Inferior parietal cortex (tissue), 1 donor: ENCODE results near the gene ARRDC4.

Experiments
- DNase-seq: peaks from one replicate; pipeline ENCODE4 v3.0.0-alpha.2; 2016; ENCODE audit errors: extremely low spot score

ARRDC4 gene

GRCh38 chr15:97998307-97999071 lies 38.0 kb downstream of the ARRDC4 start:
- DNase-seq = no peak

- no peak for DNase-seq
These were observed 40.0 kb downstream of the ARRDC4 start for GRCh38 chr15:98000249-98001203.

DNA sequence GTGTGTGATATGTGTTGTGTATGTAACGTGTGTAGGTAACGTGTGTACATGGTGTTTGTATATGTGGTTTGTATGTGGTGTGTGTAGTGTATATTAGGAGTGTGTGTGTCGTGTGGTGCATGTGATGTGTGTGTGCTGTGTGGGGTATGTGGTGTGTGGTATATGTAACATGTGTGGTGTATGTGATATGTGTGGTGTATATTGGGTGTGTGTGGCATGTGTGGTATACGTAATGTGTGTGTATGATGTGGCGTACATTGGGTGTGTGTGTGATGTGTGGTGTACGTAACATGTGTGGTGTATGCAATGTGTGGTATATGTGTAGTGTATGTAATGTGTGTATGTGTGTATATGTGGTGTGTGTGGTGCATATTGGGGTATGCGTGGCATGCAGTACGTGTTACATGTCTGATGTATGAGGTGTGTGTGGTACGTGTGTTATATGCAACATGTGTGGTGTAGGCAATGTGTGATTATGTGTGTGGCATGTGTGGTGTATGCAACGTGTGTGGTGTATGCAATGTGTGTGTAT lies 41.2 kb downstream of the ARRDC4 start:
- DNase-seq = no peak

GRCh38 chr15:98002419-98002818 lies 41.9 kb downstream of the ARRDC4 start:
- DNase-seq = no peak

DNA sequence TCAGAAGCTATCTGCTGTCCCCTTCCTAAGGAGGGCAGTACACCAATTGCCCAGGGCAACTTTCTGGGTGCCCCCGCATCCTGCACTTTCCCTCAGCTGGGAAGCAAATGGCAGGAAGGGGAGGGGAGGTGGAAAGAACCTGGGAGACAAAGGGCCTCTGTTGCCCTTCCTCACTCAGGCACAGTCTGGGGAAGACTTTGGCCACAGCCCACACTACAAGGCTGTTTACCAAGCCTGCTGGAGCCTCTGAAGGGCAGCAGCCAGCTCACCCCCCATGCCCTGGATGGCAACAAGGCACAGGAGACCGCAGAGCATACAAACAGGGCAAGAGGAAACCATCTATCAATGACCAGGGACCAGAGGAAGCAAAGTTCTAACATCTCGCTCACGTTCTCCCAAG lies 42.4 kb downstream of the ARRDC4 start:
- no peak for DNase-seq

DNA sequence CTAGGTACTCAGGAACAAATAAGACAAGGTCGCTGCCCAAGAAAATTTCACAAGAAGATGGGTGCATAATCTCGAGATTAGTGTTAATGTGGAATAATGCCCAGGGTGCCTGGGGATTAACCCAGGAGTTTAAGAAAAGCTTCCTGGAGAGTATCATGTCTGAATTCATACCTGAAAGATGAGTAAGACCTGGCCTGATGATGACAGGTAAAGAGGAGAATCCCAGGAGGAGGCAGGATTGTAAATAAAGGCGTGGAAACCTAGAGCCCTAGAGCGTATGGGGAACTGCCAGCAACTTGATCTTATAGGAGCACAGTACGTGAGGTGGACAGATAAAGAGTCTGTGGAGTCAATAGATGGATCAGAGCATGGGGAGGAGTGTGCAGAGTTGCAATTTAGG lies 43.0 kb downstream of the ARRDC4 start:
- DNase-seq = no peak

DNA sequence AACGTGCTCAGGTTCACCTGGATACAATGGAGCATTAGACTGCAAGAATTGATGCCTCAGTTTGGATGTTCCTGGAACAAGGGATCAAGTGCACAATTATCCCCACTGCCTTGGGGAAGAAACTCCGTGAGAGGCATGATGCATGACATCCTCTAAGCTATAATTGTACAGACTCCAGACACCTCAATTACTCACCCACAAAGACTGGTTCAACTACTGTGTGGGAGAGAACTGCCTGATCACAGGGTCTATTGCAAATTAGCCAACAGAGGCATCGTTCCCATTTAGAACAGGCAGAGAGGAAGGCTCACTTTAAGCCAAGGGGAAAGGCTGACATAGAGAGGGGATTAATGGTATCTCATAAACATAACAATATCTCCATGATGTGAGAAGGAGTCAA lies 43.5 kb downstream of the ARRDC4 start:
- DNase-seq = no peak

DNA sequence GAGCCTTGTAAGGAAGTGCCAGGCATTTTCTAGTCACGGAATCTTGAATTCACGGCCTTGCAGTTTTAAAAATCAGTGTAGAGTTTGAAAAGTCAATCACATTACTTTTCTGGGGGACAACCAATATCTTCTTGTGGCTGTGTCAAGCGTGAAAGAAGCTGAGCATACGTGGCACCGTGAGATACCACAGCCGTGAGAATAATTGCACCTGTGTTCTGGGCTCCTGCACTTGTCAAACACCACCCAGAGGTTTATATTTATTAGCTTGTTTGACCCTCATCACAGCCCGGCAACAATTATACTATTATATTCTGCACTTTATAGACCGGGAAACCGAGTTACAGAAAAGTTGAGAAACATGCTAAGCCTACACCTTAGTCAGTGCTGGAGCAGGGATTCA lies 45.2 kb downstream of the ARRDC4 start:
- no peak for DNase-seq

DNA sequence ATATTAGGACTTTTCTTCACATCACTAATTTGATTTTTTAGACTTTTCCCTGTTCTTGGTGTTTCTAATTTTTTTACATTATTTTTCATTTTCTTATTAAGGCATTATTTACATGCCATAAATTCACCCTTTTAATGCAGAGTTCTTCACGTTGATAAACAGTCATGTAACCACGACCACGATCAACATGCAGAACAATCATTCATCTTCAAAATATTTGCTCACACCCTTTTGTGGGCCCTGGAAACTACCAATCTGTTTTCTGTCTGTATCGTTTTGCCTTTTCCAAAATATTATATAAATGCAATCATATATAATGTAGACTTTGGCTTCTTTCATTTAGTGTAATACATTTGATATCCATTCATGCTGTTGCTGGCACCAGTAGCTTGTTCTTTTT lies 48.7 kb downstream of the ARRDC4 start:
- no peak for DNase-seq

DNA sequence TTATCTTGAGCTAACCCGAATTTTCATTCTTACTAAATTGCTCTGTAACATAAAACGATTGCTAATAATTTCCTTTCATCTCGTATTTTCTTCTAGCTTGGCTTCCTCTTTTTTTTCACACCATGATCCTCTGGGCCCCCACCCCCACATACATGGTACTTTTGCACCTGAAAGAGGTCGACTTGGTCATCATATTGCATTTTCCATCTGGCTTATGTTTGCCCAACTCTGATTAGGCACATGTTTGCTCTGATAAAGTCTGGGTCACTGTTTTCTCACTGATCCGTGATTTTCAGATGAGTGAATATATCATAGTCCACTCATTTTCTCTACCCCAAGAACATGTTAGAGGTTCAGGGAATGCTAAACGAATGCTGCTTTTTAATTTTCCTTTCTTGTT lies 49.5 kb downstream of the ARRDC4 start:
- no peak for DNase-seq

- DNase-seq = no peak
These were observed 51.9 kb downstream of the ARRDC4 start for GRCh38 chr15:98012354-98012753.

- DNase-seq = no peak
These were observed 53.1 kb downstream of the ARRDC4 start for GRCh38 chr15:98013631-98014030.

GRCh38 chr15:98017150-98017964 lies 56.9 kb downstream of the ARRDC4 start:
- no peak for DNase-seq

DNA sequence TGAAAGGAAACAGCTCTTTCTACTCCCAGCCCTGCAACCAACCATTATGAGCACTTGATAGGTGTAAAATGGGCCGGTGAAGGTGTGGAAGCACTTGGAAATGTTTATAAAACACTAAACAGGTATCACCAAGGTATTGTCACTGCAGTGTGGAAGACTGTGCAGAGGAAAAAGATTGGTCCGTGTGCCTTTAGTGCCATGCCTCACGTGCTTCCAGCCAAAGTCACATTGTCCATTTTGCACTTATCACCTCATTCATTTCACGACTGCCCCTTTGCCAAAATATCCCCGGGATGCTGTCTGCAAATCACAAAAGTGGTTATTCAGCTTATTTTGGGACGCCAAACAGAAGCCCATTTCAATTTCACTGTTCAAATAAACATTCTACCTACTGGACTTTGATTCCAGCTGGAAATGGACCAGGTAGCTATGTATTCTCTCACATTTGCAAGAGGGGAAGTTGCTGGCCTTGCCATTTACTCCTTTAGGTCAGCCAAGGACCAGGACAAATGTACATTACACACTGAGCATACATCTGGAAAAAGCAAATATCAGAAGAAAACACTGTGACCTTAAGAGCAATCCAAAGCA lies 58.4 kb downstream of the ARRDC4 start:
- DNase-seq = no peak
